Thoracic aorta (tissue), 2 donors: ENCODE measurements around the gene TRAPPC14. TPM values are rescaled to one million over a fixed set of nuclear protein-coding genes. Genes with fewer than 3 reads are reported as not detected.

Experiments
- ATAC-seq: fragments of 150-250 bp; one replicate; pipeline ENCODE4 v1.8.0; 2017; ENCODE audit warnings: low read depth; ENCODE audit not compliant: insufficient number of reproducible peaks, low FRiP score
- DNase-seq: peaks from one replicate; pipeline ENCODE4 v3.0.0-alpha.2; 2020; ENCODE audit warnings: low spot score
- H3K27ac ChIP-seq, 2 donors: fragments of 200-600 bp; sonication (generic); 1 replicate in 1 of 2; 2 replicates in 1 of 2; pipeline ENCODE4 v1.5.1; 2016; ENCODE audit warnings: mild to moderate bottlenecking in 2 of 2, moderate library complexity in 2 of 2
- H3K27me3 ChIP-seq: fragments of 200-600 bp; sonication (generic); replicated peaks from 2 replicates; pipeline ENCODE4 v1.6.0; 2016; ENCODE audit warnings: mild to moderate bottlenecking; ENCODE audit not compliant: insufficient read depth
- H3K36me3 ChIP-seq: fragments of 200-600 bp; sonication (generic); one replicate; pipeline ENCODE4 v1.5.1; 2016
- H3K4me1 ChIP-seq, 2 donors: fragments of 200-600 bp; sonication (generic); 1 replicate in 1 of 2; 2 replicates in 1 of 2; pipeline versions ENCODE4 v1.5.1 to v1.6.0; 2016; ENCODE audit warnings: low read depth in 2 of 2, mild to moderate bottlenecking in 1 of 2; ENCODE audit not compliant: control insufficient read depth in 1 of 2
- H3K4me3 ChIP-seq: fragments of 200-600 bp; sonication (generic); 2 replicates; pipeline ENCODE4 v1.5.1; 2016; ENCODE audit warnings: mild to moderate bottlenecking
- H3K9me3 ChIP-seq: fragments of 200-600 bp; sonication (generic); 2 replicates; pipeline ENCODE4 v1.5.1; 2016
- CTCF ChIP-seq: fragments of 200-600 bp; sonication (generic); IDR thresholded peaks from one replicate; pipeline ENCODE4 v1.5.1; 2019; ENCODE audit warnings: antibody characterized with exemption
- total RNA-seq, 2 donors: library from RNA; depleted of rRNA; stranded (reverse); fragments of >200 nt; gene quantifications; one replicate each; pipeline versions ENCODE4 v1.1.0 to v1.2.3, GENCODE V29; 2016

The TRAPPC14 gene
- total RNA-seq, 2 donors from 2014 or later, result 14.0 to 18.0 TPM

DNA sequence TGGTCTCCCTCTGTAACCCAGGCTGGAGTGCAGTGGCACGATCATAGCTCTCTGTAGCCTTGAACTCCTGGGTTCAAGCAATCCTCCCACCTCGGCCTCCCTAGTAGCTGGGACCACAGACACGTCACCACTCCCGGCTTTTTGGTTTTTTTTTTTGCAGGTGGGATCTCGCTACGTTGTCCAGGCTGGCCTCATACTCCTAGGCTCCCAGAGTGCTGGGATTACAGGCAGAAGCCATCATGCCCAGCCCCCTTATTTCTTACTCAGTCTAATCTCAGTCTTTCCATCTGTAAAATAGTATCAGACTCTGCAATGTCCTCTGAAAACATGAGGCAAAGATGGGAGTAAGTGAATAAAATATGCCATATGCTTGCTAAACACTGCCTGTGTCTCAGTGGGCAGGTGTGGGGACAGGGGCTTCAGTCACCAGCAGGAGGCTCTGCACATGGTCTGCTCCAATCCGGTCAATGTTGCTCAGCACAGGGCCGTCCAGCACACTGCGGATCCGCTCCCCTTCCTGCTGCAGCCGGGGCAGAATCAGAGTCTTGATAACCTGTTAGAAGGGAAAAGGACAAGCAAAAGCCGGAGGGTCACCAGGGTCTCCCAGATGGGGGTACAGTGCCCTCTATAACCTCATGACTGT is 48.9 kb downstream of the TRAPPC14 start:
- Histone ChIP-seq H3K27me3 (no peaks in the 10 kb centered on the region), H3K27ac (no peak overlapping the region), H3K4me3 (no peak overlapping the region), H3K4me1 (no peaks in the 10 kb centered on the region), H3K9me3 (no peaks in the 10 kb centered on the region), H3K36me3 (peaks cover 65% of the 10 kb centered on the region)
- ATAC-seq (no peak), DNase-seq (no peak)
- TF ChIP-seq CTCF, result no peak

DNA sequence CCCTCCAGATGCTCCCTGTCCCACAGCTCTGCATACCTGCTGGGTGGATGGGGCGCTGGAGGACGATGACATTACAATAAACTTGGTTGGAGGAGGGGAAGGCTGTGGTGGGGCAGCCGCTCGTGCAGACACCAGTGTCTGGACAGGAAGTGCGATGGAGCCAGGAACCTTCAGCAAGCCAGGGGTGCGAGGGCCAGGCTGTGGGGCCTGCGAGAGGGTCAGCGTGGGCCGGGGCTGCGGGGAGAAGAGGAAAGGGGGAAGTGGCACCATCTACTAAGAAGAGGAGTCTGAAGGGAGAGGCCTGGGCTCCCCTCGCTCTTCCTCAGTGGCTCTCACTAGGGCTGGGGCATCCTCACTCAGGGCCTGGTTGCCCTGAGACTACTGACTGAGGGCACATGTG is 50.6 kb downstream of the TRAPPC14 start:
- H3K27me3 ChIP-seq, result no peaks in the 10 kb centered on the region
- H3K4me3 ChIP-seq, result no peak overlapping the region
- no peak for TF ChIP-seq CTCF
- no peak overlapping the region for H3K27ac ChIP-seq
- H3K36me3 ChIP-seq, result peaks cover 66% of the 10 kb centered on the region
- H3K9me3 ChIP-seq, result no peaks in the 10 kb centered on the region
- no peaks in the 10 kb centered on the region for H3K4me1 ChIP-seq
- ATAC-seq (no peak), DNase-seq (no peak)

DNA sequence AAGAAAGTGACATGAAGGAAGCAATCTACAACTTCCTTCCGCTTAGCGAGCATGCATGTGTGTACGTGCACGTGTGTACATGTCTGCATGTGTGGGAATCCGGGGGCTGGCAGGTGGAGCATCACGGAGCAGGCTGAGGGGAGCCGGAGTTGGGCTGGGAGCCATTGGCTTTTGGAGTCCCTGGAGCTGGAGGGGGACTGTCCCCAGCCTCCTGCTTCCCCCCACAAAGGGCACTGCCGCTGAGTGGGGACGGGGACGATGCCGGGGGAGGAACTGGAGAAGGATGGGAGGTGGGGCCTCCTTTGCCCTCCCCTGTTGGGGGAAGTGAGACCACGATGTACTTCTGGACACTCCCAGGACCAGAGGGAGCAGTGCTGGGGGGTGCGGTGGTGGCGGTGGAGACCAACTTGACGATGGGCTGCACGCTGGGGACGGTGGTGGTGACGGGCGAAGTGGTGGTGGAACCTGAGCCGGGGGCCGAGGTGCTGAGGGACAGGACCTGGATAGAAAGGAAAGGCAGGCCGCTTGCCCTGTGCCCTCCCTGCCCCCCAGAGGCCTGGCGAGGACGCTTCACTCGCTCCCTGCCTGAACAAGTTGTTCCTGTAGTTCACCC is 51.3 kb downstream of the TRAPPC14 start:
- no peaks in the 10 kb centered on the region for H3K27me3 ChIP-seq
- no peaks in the 10 kb centered on the region for H3K9me3 ChIP-seq
- no peak for DNase-seq
- TF ChIP-seq CTCF, result no peak
- peaks cover 64% of the 10 kb centered on the region for H3K36me3 ChIP-seq
- no peak overlapping the region for H3K27ac ChIP-seq
- ATAC-seq, result no peak
- no peak overlapping the region for H3K4me3 ChIP-seq
- peaks cover 4 to 6% of the 10 kb centered on the region in 2 donors for H3K4me1 ChIP-seq

DNA sequence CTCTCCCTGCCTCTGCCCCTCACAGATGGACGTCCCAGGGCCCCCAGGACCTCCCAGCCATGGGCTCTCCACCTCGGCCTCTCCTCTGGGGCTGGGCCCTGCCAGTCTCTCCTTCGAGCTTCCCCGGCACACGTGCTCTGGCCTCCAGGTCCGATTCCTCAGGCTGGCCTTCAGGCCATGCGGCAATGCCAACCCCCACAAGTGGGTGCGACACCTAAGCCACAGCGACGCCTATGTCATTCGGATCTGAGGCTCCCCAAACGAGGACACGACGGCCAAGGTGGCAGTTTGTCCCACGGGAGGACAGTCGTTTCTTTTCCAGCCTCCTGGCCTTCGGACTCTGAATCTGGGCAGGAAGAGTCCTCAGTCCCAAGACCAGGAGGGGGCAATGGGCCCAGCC is 51.9 kb downstream of the TRAPPC14 start:
- no peak overlapping the region for H3K4me3 ChIP-seq
- H3K27ac ChIP-seq, result no peak overlapping the region
- ATAC-seq (no peak), DNase-seq (no peak)
- no peaks in the 10 kb centered on the region for H3K9me3 ChIP-seq
- H3K4me1 ChIP-seq, result peaks cover 6 to 8% of the 10 kb centered on the region in 2 donors
- TF ChIP-seq CTCF, result no peak
- H3K36me3 ChIP-seq, result peaks cover 58% of the 10 kb centered on the region
- H3K27me3 ChIP-seq, result no peaks in the 10 kb centered on the region

DNA sequence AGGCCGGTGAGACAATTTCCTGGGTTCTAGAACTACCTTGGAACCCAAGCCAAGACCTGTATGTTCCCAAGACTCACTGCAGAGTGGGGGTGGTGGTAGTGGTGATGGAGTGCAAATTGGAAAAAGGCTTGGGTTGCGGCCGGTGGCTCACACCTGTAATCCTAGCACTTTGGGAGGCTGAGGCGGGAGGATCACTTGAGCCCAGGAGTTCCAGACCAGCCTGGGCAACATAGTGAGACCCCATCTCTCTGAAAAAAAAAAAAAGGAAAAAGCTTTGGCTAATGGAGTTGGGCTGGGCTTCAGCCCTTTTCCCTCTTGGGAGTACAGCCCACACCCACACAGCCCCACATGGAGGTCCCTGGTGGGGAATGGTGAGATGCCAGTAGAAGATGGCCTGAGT is 53.0 kb downstream of the TRAPPC14 start:
- Histone ChIP-seq H3K4me3 (no peak overlapping the region), H3K27ac (no peak overlapping the region), H3K4me1 (peaks cover 6 to 8% of the 10 kb centered on the region in 2 donors), H3K36me3 (peaks cover 47% of the 10 kb centered on the region), H3K9me3 (no peaks in the 10 kb centered on the region), H3K27me3 (no peaks in the 10 kb centered on the region)
- DNase-seq, result no peak
- TF ChIP-seq CTCF, result no peak
- no peak for ATAC-seq

Other genes starting within 250 kb of the TRAPPC14 start
- gene TRIM4, start 239.2 kb downstream of the TRAPPC14 start, total RNA-seq, result 10 to 100 TPM; 35.2 to 42.5 TPM
- gene GJC3, start 229.1 kb downstream of the TRAPPC14 start, total RNA-seq, result 1 to 10 TPM in 1 of 2 donors, not detected in 1; 2.6 TPM
- gene AZGP1, start 182.7 kb downstream of the TRAPPC14 start, total RNA-seq, result 1 to 10 TPM in 1 of 2 donors, not detected in 1; 2.3 TPM
- 10 to 100 TPM; 25.6 to 42.5 TPM for gene ZKSCAN1, start 143.1 kb downstream of the TRAPPC14 start, total RNA-seq
- gene ZSCAN21, start 108.9 kb downstream of the TRAPPC14 start, total RNA-seq, result 10 to 100 TPM in 1 of 2 donors, 1 to 10 TPM in 1; 9.3 to 16.6 TPM
- 10 to 100 TPM; 15.2 to 29.6 TPM for gene ZNF3, start 77.0 kb downstream of the TRAPPC14 start, total RNA-seq
- 10 to 100 TPM; 40.4 to 76.2 TPM for gene COPS6, start 69.8 kb downstream of the TRAPPC14 start, total RNA-seq
- 10 to 100 TPM; 17.6 to 23.6 TPM for gene MCM7, start 57.3 kb downstream of the TRAPPC14 start, total RNA-seq
- gene AP4M1, start 57.1 kb downstream of the TRAPPC14 start, total RNA-seq, result 10 to 100 TPM; 22.3 to 23.8 TPM
- gene TAF6, start 39.4 kb downstream of the TRAPPC14 start, total RNA-seq, result 10 to 100 TPM; 48.0 to 72.8 TPM
- gene CNPY4, start 39.1 kb downstream of the TRAPPC14 start, total RNA-seq, result 10 to 100 TPM; 12.6 to 13.7 TPM
- gene MBLAC1, start 31.8 kb downstream of the TRAPPC14 start, total RNA-seq, result 1 to 10 TPM in 1 of 2 donors, not detected in 1; 1.1 TPM
- 100 to 1,000 TPM; 125 to 205 TPM for gene LAMTOR4, start 9.8 kb downstream of the TRAPPC14 start, total RNA-seq
- 10 to 100 TPM in 1 of 2 donors, 1 to 10 TPM in 1; 8.3 to 18.7 TPM for gene GAL3ST4, start 9.9 kb upstream of the TRAPPC14 start, total RNA-seq
- 1 to 10 TPM; 1.8 to 5.0 TPM for gene GPC2, start 18.7 kb upstream of the TRAPPC14 start, total RNA-seq
- gene STAG3, start 19.2 kb upstream of the TRAPPC14 start, total RNA-seq, result under 1 TPM; 0.56 to 0.95 TPM
- under 1 TPM in 1 of 2 donors, not detected in 1; 0.78 TPM for gene PVRIG, start 61.2 kb upstream of the TRAPPC14 start, total RNA-seq
- not detected for gene SPDYE3, start 149.0 kb upstream of the TRAPPC14 start, total RNA-seq
- gene PILRB, start 199.4 kb upstream of the TRAPPC14 start, total RNA-seq, result 100 to 1,000 TPM in 1 of 2 donors, 10 to 100 TPM in 1; 88.4 to 100 TPM
- 1 to 10 TPM; 5.0 to 8.5 TPM for gene PILRA, start 214.8 kb upstream of the TRAPPC14 start, total RNA-seq